Cardiac fibroblast (primary cell): ENCODE results near the gene COX4I2.
"Not testable (repeated sequence)": the region's sequence is repeated elsewhere in the genome, so short reads cannot be mapped to it uniquely, and the experiment has no call there.

Experiments
- DNase-seq, 2 donors: peaks; one replicate each; pipeline versions ENCODE4 v3.0.0 to v3.0.0-alpha.2; 2010; ENCODE audit warnings: low read depth in 2 of 2
- H3K4me3 ChIP-seq, 2 donors: replicated peaks in 1 of 2; 1 replicate in 1 of 2; 2 replicates in 1 of 2; pipeline ENCODE4 v1.5.1; 2011; ENCODE audit warnings: low read depth in 2 of 2, low read length in 2 of 2, mild to moderate bottlenecking in 2 of 2, moderate library complexity in 1 of 2
- CTCF ChIP-seq: IDR thresholded peaks from one replicate; pipeline ENCODE4 v1.5.1; 2011; ENCODE audit warnings: low read depth, mild to moderate bottlenecking, low read length, inconsistent platforms

COX4I2 gene

GRCh38 chr20:31608251-31608945, 29.3 kb upstream of the COX4I2 start:
- no peak for TF ChIP-seq CTCF
- peak overlapping the region; percentile 5 to 18 for H3K4me3 ChIP-seq
- peak; percentile 66 to 85 for DNase-seq

GRCh38 chr20:31612271-31612640, 25.5 kb upstream of the COX4I2 start:
- DNase-seq, H3K4me3 ChIP-seq: not testable (repeated sequence)

GRCh38 chr20:31615416-31615815, 22.3 kb upstream of the COX4I2 start:
- DNase-seq: no peak
- no peak overlapping the region for H3K4me3 ChIP-seq
- no peak for TF ChIP-seq CTCF

- H3K4me3 ChIP-seq: no peak overlapping the region
- DNase-seq: no peak
- TF ChIP-seq CTCF: no peak
These were observed 20.1 kb upstream of the COX4I2 start for GRCh38 chr20:31617432-31618104.

- no peak overlapping the region for H3K4me3 ChIP-seq
- no peak for DNase-seq
- no peak for TF ChIP-seq CTCF
These were observed 17.5 kb upstream of the COX4I2 start for GRCh38 chr20:31620246-31620645.

GRCh38 chr20:31623123-31623505, 14.6 kb upstream of the COX4I2 start:
- DNase-seq, H3K4me3 ChIP-seq: not testable (repeated sequence)

GRCh38 chr20:31626534-31626933, 11.2 kb upstream of the COX4I2 start:
- not testable (repeated sequence) for DNase-seq

GRCh38 chr20:31628057-31628456, 9.7 kb upstream of the COX4I2 start:
- DNase-seq, H3K4me3 ChIP-seq: not testable (repeated sequence)

More at GRCh38 chr20:31626534-31626933, 11.2 kb upstream of the COX4I2 start:
- not testable (repeated sequence) for H3K4me3 ChIP-seq

- no peak for TF ChIP-seq CTCF
- H3K4me3 ChIP-seq: no peak overlapping the region
- no peak for DNase-seq
These were observed 7.4 kb upstream of the COX4I2 start for GRCh38 chr20:31630187-31630790.
